OCI-LY7 (cell line): ENCODE results near the gene DACT2. TPM values are rescaled to one million over a fixed set of nuclear protein-coding genes. Genes with fewer than 3 reads are reported as not detected.

Experiments
- BruUV-seq: library from RNA; stranded (reverse); fragments of 400-500 nt; replicated peaks from 2 replicates; lab custom pipeline; 2021; lab: Mats Ljungman, UMichigan
- CTCF ChIA-PET: fragments of 300-600 bp; sonication (Branson Sonifier 250); formaldehyde crosslinking; loops from one replicate; lab custom pipeline; 2022; ENCODE audit warnings: antibody characterized with exemption; ENCODE audit not compliant: unreplicated experiment; lab: Charles Lee
- POLR2A ChIA-PET: fragments of 300-600 bp; sonication (Branson Sonifier 250); formaldehyde crosslinking; loops from one replicate; lab custom pipeline; 2022; ENCODE audit warnings: antibody characterized with exemption; lab: Charles Lee
- DNase-seq: peaks from one replicate; pipeline ENCODE4 v3.0.0-alpha.2; 2015; ENCODE audit warnings: low spot score
- H2AFZ ChIP-seq: fragments of 200-600 bp; sonication (generic), shearing (Covaris generic); 2 replicates; pipeline ENCODE4 v1.6.1; 2014; ENCODE audit warnings: mild to moderate bottlenecking, antibody characterized with exemption, low read length, moderate library complexity
- H3K27ac ChIP-seq: fragments of 200-600 bp; sonication (generic); 2 replicates; pipeline ENCODE4 v1.5.1; 2014; ENCODE audit warnings: mixed run types, low read depth, mild to moderate bottlenecking, moderate library complexity, low read length, inconsistent platforms; ENCODE audit not compliant: poor library complexity, severe bottlenecking
- H3K36me3 ChIP-seq: fragments of 200-600 bp; sonication (generic); 2 replicates; pipeline ENCODE4 v1.6.1; 2014; ENCODE audit warnings: mild to moderate bottlenecking, antibody characterized with exemption, low read length, moderate library complexity, mixed read lengths; ENCODE audit not compliant: insufficient read depth
- H3K4me1 ChIP-seq: fragments of 200-600 bp; sonication (generic); 2 replicates; pipeline ENCODE4 v1.5.1; 2014; ENCODE audit warnings: mild to moderate bottlenecking, low read length; ENCODE audit not compliant: insufficient read depth, poor library complexity, severe bottlenecking
- H3K4me2 ChIP-seq: fragments of 200-600 bp; sonication (generic); 2 replicates; pipeline ENCODE4 v1.6.1; 2014; ENCODE audit warnings: mild to moderate bottlenecking, low read length
- H3K4me3 ChIP-seq: fragments of 200-600 bp; sonication (generic); 2 replicates; pipeline ENCODE4 v1.5.1; 2014; ENCODE audit warnings: mild to moderate bottlenecking, low read depth, low read length; ENCODE audit not compliant: poor library complexity, severe bottlenecking
- H3K79me2 ChIP-seq: fragments of 200-600 bp; sonication (generic); 2 replicates; pipeline ENCODE4 v1.6.1; 2016; ENCODE audit warnings: low read depth, mild to moderate bottlenecking, low read length, moderate library complexity, mixed read lengths; ENCODE audit not compliant: insufficient read depth
- H3K9me2 ChIP-seq: fragments of 200-600 bp; sonication (generic); 2 replicates; pipeline ENCODE4 v1.6.1; 2016; ENCODE audit warnings: mild to moderate bottlenecking, low read length, mixed read lengths; ENCODE audit not compliant: insufficient read depth
- H3K9me3 ChIP-seq: fragments of 200-600 bp; sonication (generic); 2 replicates; pipeline ENCODE4 v1.6.1; 2014; ENCODE audit warnings: mild to moderate bottlenecking, mixed run types, low read length, mixed read lengths
- H4K20me1 ChIP-seq: fragments of 200-600 bp; sonication (generic); 2 replicates; pipeline ENCODE4 v1.6.1; 2014; ENCODE audit warnings: mild to moderate bottlenecking, antibody characterized with exemption, low read length, moderate library complexity, mixed read lengths; ENCODE audit not compliant: insufficient read depth
- EZH2phosphoT487 ChIP-seq: fragments of 200-600 bp; sonication (generic); IDR thresholded peaks from 2 replicates; pipeline ENCODE4 v1.6.1; 2018; ENCODE audit warnings: low read depth, borderline replicate concordance, mild to moderate bottlenecking, mixed run types, antibody characterized with exemption, low read length, moderate library complexity, mixed read lengths
- intact Hi-C: fragments of 100-400 bp; cut with micrococcal nuclease; formaldehyde crosslinking; loops from one replicate; pipeline ENCODE4 v1.10.0; 2022; ENCODE audit not compliant: unreplicated experiment
- total RNA-seq, 2 experiments: library from RNA; depleted of rRNA in 1 of 2; stranded (reverse); fragments of >200 nt in 1 of 2; shearing (Covaris generic) in 1 of 2; gene quantifications; 2 replicates each; pipeline ENCODE4 v1.2.3, GENCODE V29; 2014 to 2022
- TF ChIP-seq, protein P1 (sequence below): fragments of 200-600 bp; sonication (generic); conservative IDR thresholded peaks from 2 replicates; pipeline ENCODE4 v1.5.1; 2014; ENCODE audit warnings: mild to moderate bottlenecking, antibody characterized with exemption, low read length, moderate library complexity, mixed read lengths

Gene DACT2
- total RNA-seq, 2 experiments from 2014 or later = not detected

DNA sequence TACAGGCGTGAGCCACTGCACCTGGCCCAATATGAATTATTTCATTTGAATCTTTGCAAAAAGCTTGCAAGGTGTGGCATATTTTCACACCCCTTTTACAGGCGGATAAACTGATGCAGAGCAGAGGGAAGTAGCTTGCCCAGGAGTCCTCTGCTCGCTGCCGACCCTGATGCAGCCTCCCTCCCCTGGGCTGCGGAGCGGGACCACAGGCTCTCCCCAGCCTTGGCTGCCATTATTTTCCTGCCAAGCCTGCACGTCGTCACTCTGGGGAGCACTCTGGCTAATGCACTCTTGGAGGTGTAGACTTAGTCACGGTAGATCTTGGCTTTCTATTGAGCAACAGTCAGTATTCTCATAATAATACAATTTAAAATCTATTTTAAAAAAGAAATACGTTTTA is 34.8 kb upstream of the DACT2 start:
- Histone ChIP-seq H3K9me2 (no peaks in the 10 kb centered on the region), H3K27ac (no peak overlapping the region), H3K79me2 (no peaks in the 10 kb centered on the region), H3K36me3 (no peaks in the 10 kb centered on the region), H2AFZ (no peak overlapping the region), H3K4me2 (no peak overlapping the region), H3K4me3 (no peak overlapping the region), H4K20me1 (no peaks in the 10 kb centered on the region), H3K4me1 (no peaks in the 10 kb centered on the region), H3K9me3 (no peaks in the 10 kb centered on the region)
- intact Hi-C loops = no loop called here
- POLR2A ChIA-PET = no interaction called here
- TF ChIP-seq, protein P1, sequence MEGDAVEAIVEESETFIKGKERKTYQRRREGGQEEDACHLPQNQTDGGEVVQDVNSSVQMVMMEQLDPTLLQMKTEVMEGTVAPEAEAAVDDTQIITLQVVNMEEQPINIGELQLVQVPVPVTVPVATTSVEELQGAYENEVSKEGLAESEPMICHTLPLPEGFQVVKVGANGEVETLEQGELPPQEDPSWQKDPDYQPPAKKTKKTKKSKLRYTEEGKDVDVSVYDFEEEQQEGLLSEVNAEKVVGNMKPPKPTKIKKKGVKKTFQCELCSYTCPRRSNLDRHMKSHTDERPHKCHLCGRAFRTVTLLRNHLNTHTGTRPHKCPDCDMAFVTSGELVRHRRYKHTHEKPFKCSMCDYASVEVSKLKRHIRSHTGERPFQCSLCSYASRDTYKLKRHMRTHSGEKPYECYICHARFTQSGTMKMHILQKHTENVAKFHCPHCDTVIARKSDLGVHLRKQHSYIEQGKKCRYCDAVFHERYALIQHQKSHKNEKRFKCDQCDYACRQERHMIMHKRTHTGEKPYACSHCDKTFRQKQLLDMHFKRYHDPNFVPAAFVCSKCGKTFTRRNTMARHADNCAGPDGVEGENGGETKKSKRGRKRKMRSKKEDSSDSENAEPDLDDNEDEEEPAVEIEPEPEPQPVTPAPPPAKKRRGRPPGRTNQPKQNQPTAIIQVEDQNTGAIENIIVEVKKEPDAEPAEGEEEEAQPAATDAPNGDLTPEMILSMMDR = no peak
- TF ChIP-seq EZH2phosphoT487 = no peak
- DNase-seq = no peak
- no TSS peak for BruUV-seq
- CTCF ChIA-PET = no interaction called here

DNA sequence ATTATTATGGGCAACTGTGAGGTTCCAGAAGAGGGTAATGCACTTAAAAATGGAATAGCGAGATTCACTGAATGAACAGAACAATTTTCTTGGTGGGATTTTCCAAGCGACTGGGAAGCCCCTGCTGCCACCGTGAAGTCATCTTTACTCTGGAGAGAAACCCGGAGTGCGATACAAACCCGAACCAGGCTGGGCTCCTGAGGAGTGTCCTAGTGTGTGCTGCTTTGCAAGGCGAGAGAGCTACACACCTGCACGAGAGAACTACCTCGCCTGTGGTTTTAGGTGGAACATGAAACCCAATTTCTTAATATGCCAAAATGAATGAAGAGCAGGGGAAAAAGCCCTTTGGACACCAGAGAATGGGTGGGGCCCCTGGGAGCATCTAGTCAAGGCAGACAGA is 33.5 kb upstream of the DACT2 start:
- intact Hi-C loops = no loop called here
- no TSS peak for BruUV-seq
- no peak overlapping the region for H3K4me3 ChIP-seq
- TF ChIP-seq EZH2phosphoT487 = no peak
- TF ChIP-seq, protein P1 = no peak
- no peak for DNase-seq
- POLR2A ChIA-PET = no interaction called here
- no peaks in the 10 kb centered on the region for H3K36me3 ChIP-seq
- no peaks in the 10 kb centered on the region for H3K4me1 ChIP-seq
- no peak overlapping the region for H3K4me2 ChIP-seq
- no peaks in the 10 kb centered on the region for H3K9me3 ChIP-seq
- H4K20me1 ChIP-seq = no peaks in the 10 kb centered on the region
- no peak overlapping the region for H2AFZ ChIP-seq
- CTCF ChIA-PET = no interaction called here
- no peaks in the 10 kb centered on the region for H3K79me2 ChIP-seq
- H3K27ac ChIP-seq = no peak overlapping the region
- no peaks in the 10 kb centered on the region for H3K9me2 ChIP-seq

DNA sequence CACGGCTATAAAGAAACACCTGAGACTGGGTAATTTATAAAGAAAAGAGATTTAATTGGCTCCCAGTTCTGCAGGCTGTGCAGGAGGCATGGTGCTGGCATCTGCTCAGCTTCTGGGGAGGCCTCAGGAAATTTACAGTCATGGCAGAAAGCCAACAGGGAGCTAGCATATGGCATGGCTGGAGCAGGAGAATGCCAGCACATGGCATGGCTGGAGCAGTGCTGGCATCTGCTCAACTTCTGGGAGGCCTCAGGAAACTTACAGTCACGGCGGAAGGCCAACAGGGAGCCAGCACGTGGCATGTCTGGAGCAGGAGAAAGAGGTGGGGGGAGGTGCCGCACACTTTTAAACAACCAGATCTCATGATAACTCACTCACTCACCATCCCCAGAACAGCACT is 32.5 kb upstream of the DACT2 start:
- H3K27ac ChIP-seq = no peak overlapping the region
- no TSS peak for BruUV-seq

More for the DNA sequence above, 32.5 kb upstream of the DACT2 start:
- Histone ChIP-seq H2AFZ (no peak overlapping the region), H3K79me2 (no peaks in the 10 kb centered on the region), H3K9me2 (no peaks in the 10 kb centered on the region), H4K20me1 (no peaks in the 10 kb centered on the region), H3K4me1 (no peaks in the 10 kb centered on the region), H3K36me3 (no peaks in the 10 kb centered on the region), H3K4me2 (no peak overlapping the region), H3K9me3 (no peaks in the 10 kb centered on the region), H3K4me3 (no peak overlapping the region)
- intact Hi-C loops = no loop called here
- CTCF ChIA-PET = no interaction called here
- DNase-seq = no peak
- TF ChIP-seq, protein P1 = no peak
- no peak for TF ChIP-seq EZH2phosphoT487
- POLR2A ChIA-PET = no interaction called here
